C1 segment of cervical spinal cord (tissue), 14 donors: Measurements from ENCODE around the gene ETV5.

Experiments used
- DNase-seq, 14 donors: peaks; one replicate each; lab custom pipeline; 2025; lab: John Stamatoyannopoulos, UW

Gene ETV5

DNA sequence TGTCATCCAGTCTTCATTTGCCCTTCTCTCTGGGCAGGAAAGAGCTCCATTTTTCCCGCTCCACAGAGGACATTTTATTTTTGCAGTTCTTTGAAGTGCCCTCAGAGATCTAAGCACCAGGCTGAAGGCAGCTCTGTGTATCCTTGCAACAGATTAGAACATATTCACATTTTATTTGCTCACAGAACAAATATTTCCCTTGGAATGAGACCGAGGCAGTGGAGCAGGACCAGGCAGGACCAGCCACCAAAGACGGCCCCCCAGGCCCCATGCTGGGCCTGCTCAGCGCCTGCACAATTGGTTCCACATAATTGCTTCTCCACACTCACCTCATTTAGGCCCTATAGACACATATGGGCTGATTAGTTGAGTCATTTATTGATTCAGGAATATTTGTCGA lies 15.7 kb upstream of the ETV5 start:
- no peak for DNase-seq

DNA sequence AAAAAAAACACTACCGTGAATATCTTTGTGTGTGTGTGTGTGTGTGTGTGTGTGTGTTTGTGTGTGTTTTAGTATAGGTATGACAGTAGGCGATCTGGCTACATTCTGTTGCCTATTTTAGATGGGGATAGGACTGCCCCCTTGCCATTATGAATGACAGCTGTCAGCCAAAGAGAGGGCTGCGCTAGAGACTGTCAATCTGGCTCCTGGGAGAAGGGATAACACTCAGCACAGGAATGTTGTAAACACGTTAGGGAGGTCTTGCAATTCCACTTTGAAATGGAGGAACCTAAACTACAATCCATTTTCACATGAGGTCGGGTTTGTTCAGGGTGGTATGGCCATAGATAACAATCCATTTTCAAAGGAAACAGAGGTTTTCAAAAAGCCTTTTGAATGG lies 14.1 kb upstream of the ETV5 start:
- no peak for DNase-seq

- no peak for DNase-seq
Measured at GRCh38 chr3:186121968-186122367, 13.1 kb upstream of the ETV5 start.

DNA sequence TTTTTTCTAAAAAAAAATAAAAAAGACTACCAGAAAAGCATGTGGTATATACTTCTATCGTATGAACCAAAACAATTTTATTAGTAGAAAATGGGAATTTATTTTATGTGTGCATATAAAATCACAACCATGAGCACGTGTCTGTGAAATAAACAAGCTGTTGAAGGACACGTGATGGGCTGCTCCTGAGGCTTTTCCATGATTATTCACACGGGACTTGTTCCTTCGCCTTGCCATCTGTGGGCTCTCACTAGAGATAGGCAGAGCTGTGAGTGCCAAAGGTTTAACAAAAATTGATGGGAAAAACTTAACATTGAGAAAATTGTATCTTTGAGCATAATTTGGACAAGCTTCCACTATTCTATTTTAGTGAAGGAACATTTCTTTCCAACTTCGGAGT lies 12.4 kb upstream of the ETV5 start:
- no peak for DNase-seq

DNA sequence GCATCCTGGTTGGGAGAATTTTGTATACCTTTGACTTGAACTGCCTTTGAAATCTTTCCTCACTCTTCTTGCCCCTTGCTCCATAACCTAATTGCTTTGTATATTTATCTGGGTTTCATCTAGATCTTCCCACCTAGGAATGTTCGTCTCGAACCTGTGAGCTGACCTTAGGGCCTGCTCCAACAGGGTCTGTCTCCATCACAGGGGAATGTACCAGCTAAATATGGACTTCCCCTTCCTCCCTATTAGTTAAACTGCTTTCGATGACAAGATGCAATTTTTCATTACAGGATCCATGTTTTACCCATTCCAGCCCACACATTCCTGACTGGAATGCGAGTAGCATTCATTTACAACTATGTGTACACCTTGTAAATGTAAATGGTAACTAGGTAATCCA lies 10.6 kb upstream of the ETV5 start:
- DNase-seq, result no peak

DNA sequence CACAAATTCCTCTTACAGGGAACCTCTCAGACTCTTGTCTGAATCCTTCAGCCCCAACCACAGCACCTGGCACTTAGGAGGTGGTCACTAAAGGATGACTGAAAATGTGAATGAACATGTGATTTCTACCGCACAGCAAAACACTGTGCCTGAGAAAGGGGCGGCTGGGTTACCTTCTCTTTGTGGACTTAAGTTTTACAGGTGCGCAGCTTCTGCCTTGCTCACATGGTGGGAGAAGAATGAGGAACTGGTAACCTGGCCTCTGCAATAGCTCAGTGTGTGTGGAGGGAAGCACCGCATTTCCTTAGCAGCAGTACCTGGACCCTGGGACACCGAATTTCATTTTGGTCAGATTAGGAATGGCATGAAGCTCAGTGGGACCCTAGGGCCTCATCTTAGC lies 9.8 kb upstream of the ETV5 start:
- DNase-seq, result no peak

DNA sequence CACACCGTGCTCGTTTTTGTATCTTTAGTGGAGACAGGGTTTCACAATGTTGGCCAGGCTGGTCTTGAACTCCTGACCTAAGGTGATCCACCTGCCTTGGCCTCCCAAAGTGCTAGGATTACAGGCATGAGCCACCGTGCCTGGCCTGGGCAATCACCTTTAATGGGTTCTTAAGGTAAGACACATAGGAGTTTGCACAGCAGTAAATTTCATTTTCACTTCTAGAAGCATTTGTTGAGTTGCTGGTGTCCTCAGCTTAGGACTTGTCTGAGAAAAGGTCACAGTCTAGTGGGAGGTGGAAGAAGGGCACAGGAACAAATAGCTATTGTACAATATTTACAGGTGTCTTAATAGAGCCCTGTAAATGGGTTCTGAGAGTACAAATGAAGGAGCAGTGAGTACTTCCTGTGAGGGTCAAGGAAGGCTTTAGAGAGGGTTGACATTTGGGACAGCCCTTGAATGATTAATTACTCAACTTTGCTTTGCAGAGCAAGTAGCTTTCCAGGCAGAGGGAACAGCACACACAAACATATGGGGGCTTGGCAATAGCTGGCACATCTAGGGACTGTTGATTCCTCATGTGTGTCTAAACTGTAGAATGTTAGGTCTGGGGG lies 8.7 kb upstream of the ETV5 start:
- DNase-seq, result no peak

- peak in 2 of 14 donors; percentile 6 to 19 for DNase-seq
Measured at GRCh38 chr3:186115239-186115996, 6.5 kb upstream of the ETV5 start.

- DNase-seq, result peak in 4 of 14 donors; percentile 12 to 20 (median 18)
Measured at GRCh38 chr3:186110975-186111974, 2.4 kb upstream of the ETV5 start.

DNA sequence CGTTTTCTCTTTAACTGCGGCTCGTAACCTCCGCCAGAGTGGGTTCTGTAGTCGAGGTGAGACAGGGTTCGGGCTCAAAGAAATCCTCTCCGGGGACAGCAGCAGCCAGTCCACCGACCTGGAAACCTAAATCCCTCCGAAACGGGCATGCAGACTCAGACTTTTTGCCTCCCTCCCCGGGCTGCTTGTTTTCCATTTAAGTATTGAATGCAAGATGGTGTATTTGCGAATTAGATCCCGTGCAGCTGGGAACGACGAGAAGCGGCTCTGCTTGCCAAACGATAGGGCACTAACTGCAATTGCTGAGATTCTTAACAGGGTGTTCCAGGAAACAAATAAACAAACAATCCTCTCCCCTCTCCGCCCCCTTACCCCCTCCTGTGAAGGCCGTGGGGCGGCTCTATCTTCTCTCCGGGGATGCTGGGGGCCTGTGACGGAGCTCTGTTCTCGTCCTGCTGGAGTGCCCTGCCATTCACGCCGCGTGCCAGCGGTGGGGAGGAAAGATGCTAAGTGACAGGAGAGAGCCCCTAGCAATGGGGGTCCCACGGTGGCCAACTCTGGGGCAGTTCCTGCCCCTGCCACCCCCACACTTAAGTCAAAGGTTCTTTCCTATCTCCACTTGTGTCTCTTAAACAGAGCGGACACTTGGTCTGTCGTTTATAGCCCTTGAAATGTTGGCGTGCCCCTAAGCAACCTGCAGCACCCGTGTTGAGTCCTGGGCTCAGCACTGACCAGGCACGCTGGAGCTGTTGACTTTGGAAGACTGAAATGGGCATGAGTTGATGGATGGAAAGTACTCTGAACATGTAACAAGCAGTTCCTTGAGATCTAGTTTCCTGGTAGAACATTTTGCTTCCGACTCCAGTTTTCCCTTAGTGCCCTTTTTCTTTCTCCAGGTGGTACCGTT lies 1.3 kb upstream of the ETV5 start:
- DNase-seq, result peak in 3 of 14 donors; percentile 5 to 29 (median 27)

DNA sequence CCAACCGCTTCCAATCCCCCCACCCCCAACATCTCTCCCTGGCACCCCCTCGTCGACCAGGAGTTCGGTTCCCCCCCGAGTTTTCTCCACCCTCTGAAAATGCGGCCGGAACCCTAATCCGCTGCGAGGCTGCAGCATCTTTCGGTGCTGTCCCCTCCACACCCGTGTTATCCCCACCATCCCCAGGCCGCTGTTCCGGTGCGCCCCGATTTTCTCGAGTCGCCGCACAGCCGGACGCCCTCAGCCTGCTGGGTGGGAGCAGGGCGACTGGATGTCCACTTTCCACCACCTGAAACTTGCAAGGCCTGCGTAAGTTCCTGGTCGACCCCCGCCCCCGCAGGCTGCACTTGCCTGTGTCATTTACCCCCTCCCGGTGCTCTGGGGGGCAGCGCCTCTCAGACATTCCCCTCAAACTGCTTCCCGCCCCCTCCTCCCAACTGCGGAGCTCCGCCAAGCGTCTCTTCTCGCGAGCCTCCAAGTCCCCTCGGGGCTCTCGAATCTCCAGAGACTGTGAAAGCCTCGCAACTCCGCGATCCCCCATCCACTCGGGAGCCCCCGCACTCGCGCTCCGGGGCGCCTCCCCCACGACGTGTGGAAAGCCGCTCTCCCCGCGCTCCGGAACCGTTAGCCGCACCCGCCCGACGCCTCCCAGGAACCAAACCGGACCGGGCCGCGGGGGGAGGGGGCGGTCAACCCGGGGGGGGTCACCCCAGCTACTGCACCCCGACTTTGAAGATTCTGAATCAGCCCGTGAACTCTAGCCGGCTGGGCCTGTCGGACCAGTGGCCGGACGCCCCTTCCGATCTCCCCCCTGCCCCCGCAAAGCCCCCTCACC lies 566 bp downstream of the ETV5 start:
- peak in 4 of 14 donors; percentile 42 to 74 (median 62) for DNase-seq

- peak in 12 of 14 donors; percentile 16 to 56 (median 48) for DNase-seq
Measured at GRCh38 chr3:186107215-186108105, 1.4 kb downstream of the ETV5 start.

- no peak for DNase-seq
Measured at GRCh38 chr3:186105543-186105942, 3.3 kb downstream of the ETV5 start.

- DNase-seq, result no peak
Measured at GRCh38 chr3:186102687-186103086, 6.2 kb downstream of the ETV5 start.

DNA sequence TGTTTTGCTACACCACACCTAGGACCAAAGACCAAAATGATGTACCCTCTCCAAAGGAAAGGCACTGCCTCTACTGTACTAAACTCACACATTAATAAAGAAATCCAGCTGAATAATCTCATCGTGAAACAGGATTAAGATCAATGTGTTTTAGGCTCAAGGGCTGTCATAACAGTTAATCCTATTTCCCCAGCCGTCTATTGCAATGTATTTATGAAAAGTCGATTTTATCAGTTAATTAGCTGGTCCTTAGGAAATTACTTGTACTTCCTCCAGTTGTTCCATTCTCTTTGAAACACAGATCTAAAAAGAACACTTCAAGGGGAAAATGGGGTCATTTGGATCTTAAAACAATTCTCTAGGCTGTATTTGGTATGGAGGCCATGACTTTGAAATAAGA lies 8.5 kb downstream of the ETV5 start:
- no peak for DNase-seq

GRCh38 chr3:186099178-186099577 lies 9.7 kb downstream of the ETV5 start:
- DNase-seq, result peak in 4 of 14 donors; percentile 4 to 88 (median 30)

DNA sequence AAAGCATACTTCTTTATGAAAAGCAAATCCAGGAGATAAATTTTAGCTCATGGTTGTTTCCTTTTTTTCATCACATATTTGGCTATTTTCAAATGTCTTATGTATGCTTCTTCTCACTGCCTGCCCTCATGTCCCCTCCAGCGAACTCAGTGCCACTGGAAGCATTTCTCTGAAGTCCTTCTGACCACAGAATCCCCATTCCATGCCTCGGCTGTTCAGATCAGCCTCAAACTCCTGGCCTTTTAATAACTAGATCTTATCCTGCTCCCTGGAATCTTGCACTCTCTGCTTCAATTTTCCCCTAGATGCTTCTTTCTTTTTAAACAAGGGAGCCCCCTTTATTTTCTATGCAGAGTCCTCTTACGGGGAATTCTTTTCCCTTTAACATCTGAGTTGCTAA lies 10.1 kb downstream of the ETV5 start:
- no peak for DNase-seq

DNA sequence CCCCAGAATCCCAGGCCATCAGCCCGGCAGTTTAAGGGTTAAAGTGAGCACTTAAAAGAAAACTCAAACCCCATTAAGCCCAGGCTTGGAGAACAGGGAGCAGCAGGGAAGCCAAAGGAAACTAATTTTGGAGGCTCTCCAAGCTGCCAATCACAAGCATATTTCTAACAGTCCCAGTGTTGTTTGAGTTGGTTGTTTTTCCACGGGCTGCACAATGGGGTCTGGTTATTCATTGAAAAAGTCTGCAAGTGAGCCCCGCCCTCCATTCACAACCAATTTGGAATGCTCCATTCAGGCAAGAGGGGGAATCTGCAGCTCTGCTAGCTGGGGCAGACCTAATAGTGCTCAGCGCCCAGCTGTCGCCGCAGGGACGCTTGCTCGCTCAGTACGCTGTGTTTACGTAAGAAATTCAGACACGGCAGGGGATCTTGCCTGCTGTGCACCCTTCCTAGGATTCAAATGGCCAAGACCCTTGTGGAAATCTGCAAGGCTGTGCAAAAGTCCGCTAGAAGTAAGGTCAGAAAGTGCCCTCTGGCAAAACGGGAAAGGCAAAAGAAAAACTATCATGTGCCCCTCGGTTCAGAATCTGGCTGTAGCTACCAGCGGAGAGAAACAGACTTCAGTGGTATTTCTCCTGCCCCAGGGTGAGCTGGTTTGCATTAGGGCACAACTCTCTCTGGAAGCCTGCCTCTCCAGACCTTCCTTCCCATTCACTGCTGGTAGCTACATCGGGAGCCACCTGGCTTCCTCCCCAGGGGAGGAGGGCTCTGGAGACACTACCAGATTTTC lies 11.0 kb downstream of the ETV5 start:
- DNase-seq, result peak; percentile 17 to 86 (median 80)
